Measurements from ENCODE around the gene MANSC1.
"Not testable (repeated sequence)": the region's sequence is repeated elsewhere in the genome, so short reads cannot be mapped to it uniquely, and the experiment has no call there.

MANSC1 gene

GRCh38 chr12:12331896-12332295, 18.1 kb downstream of the MANSC1 start:
- no peak for FAIRE-seq
- no peak for DNase-seq (ENCODE audit: extremely low spot score, insufficient read length, low read depth)

GRCh38 chr12:12331244-12331771, 18.7 kb downstream of the MANSC1 start:
- FAIRE-seq (no peak), DNase-seq (ENCODE audit: extremely low spot score, insufficient read length, low read depth) (no peak)

DNA sequence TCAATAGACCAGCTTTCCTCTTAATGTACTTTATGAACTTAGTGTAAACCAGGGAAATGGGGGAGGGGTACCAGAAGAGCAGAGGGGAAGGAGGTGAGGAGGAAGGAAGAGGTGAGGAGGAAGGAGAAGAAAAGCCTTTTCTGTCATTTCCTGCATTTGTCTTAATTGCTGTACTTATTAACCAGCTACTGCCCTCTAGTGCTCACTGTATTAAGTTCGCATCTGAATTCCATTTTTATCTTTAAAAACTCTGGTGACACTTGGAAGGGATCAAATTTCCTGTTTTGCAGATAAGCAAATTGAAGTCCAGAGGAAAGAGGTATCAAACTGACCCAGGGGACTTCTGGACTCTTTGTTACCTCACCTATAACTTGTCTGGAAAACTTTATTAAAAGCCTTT, 22.2 kb downstream of the MANSC1 start:
- peak; percentile 29 for DNase-seq (ENCODE audit: extremely low spot score, insufficient read length, low read depth)

GRCh38 chr12:12326262-12326661, 23.8 kb downstream of the MANSC1 start:
- no peak for FAIRE-seq
- no peak for DNase-seq (ENCODE audit: extremely low spot score, insufficient read length, low read depth)

More for the DNA sequence above, 22.2 kb downstream of the MANSC1 start:
- peak; percentile 84 for FAIRE-seq

GRCh38 chr12:12323591-12323990, 26.5 kb downstream of the MANSC1 start:
- FAIRE-seq: no peak
- no peak for DNase-seq (ENCODE audit: extremely low spot score, insufficient read length, low read depth)

DNA sequence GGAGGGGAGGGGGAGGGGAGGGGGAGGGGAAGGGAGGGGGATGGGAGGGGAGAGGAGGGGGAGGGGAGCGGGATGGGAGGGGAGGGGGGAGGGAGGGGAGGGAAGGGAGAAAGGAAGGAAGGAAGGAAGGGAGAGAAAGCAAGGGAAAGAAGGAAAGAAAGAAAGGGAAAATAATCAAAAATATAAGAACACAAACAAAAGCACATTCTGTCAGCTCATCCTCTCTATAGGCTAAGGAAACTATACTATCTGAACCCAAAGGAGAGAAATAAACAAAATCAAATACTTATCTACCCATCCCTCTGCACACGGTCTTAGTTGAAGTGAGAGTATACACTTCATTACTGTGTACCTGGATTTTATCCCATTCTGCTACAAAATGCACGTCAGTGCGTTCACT, 26.9 kb downstream of the MANSC1 start:
- DNase-seq (ENCODE audit: extremely low spot score, insufficient read length, low read depth): no peak
- no peak for FAIRE-seq

- FAIRE-seq (no peak), DNase-seq (ENCODE audit: extremely low spot score, insufficient read length, low read depth) (no peak)
Measured at GRCh38 chr12:12319451-12320183, 30.4 kb downstream of the MANSC1 start.

DNA sequence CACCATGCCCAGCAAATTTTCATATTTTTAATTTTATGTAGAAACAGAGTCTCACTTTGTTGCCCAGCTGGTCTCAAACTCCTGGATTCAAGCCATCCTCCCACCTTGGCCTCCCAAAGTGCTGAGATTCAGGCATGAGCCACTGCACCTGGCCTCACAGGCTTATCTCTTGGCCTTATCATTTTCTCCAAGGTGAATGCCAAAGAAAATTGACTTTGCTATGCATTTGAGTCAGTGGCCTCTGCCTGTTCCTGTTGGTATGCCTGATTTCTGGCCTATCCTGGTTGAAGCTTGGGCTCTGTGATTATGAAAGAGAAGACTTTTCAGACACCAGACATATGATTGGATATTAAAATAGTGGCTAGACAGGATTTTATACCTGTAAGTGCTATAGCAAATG, 34.2 kb downstream of the MANSC1 start:
- DNase-seq (ENCODE audit: extremely low spot score, insufficient read length, low read depth) (no peak), FAIRE-seq (no peak)

DNA sequence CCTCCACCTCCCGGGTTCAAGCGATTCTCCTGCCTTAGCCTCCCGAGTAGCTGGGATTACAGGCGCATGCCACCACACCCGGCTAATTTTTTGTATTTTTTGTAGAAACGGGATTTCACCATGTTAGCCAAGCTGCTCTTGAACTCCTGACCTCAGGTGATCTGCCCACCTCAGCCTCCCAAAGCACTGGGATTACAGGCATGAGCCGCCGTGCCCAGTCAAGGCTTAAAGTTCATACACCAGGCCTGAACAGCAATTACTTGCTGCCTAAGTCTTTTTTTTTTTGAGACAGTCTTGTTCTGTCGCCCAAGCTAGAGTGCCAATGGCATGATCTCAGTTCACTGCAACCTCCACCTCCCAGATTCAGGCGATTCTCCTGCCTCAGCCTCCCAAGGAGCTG, 39.3 kb downstream of the MANSC1 start:
- not testable (repeated sequence) for DNase-seq (ENCODE audit: extremely low spot score, insufficient read length, low read depth); FAIRE-seq

DNA sequence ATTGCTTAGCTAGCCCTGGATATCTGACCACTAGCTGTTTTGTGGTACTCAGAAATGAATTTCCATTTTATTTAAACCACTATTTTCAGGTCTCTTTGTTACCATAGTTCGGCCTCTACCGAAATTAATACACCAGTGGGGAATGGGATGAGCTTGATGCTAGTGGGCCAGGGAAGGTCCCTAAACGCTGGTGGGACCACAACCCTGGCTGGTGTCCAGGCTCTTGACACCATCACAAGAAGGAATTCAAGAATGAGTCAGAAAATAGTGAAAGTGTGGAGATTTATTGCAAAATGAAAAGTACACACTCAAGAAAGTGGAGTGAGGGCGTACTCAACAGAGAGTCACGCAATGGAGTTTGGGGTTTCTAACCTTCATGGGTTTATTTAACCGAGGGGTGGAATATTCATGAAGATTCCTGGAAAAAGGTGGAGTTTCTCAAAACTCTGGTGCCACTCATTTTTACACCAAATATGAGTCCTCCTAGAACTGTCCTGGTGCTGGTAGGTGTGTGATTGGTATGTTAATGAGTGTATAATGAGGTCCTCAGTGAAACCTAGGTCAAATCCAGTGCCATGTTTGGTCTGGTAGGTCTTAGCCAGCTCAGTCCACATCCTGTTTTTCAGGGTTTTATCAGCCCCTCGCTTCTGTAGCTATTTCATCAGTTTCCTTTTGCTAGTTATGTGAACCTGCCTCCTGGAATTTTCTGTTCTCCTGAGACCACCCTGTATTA, 44.3 kb downstream of the MANSC1 start:
- FAIRE-seq: no peak
- no peak for DNase-seq (ENCODE audit: extremely low spot score, insufficient read length, low read depth)

GRCh38 chr12:12302976-12303375, 47.1 kb downstream of the MANSC1 start:
- FAIRE-seq: no peak

DNA sequence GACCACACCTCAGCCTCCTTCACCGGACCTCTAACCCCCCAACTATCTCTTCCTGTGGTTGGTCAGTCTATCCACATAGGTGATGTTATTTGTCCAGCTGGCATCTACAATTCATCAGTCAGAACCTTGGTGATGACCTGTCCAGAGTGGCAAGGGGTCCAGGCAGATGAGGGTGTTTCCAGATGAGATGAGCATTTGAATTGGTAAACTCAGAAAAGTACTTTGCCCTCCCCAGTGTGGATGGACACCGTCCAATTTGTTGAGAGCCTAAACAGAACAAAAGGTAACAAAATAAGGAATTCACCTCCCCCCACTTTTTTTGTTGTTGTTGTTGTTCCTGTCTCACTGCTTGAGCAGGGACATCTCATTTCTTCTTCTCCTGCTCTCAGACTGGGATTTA, 48.9 kb downstream of the MANSC1 start:
- no peak for FAIRE-seq
- no peak for DNase-seq (ENCODE audit: extremely low spot score, insufficient read length, low read depth)

More at GRCh38 chr12:12302976-12303375, 47.1 kb downstream of the MANSC1 start:
- no peak for DNase-seq (ENCODE audit: extremely low spot score, insufficient read length, low read depth)

- DNase-seq (ENCODE audit: extremely low spot score, insufficient read length, low read depth) (no peak), FAIRE-seq (no peak)
Measured at GRCh38 chr12:12297201-12297830, 52.7 kb downstream of the MANSC1 start.

DNA sequence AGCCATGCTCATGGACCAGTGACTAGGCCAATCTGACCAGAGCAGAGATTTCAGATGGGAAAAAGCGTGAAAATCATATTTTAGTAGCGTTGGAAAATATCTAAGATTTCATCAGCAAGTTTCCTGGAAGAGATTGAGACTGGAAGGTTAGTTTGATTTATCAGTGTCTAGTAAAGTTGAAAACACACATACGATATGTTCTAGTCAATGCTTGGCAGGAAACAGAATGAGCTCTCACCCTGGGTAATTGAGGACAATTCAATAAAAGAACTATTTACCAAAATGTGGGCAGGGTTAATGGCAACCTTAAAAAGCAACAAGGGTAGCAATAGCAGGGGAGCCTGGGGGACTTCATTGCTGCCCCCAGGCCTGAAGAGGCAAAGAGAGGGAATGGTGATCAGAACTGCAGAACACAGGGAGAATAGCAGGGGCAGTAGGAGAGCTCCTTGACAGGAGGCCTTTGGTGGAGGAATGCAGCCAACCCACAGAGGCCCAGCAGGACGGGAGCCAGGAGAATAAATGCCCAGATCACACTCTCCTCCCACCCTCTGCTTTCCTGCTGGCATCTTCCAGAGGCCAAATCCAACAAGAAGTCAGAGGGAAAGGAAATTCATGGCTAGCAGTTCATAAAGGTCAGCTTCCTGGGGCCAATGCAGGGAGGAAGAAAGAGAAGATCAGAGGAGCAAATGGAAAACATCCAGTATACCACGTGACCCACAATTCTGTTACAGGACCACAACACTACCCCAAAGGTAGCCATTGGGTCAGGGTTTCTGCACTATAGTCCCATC, 55.6 kb downstream of the MANSC1 start:
- FAIRE-seq (no peak), DNase-seq (ENCODE audit: extremely low spot score, insufficient read length, low read depth) (no peak)

- DNase-seq (ENCODE audit: extremely low spot score, insufficient read length, low read depth) (no peak), FAIRE-seq (no peak)
Measured at GRCh38 chr12:12290206-12290605, 59.8 kb downstream of the MANSC1 start.

DNA sequence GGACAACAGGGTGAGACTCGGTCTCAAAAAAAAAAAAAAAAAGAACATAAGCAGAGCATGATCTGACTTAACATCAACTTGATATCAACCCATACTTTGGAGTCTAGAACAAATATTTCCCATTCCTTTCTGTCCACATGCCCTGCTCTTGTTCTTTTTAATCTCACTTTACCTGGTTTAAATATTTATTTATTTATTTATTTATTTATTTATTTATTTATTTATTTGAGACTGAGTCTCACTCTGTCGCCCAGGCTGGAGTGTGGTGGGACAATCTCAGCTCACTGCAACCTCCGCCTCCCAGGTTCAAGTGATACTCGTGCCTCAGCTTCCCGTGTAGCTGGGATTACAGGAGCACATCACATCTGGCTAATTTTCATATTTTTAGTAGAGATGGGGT, 63.6 kb downstream of the MANSC1 start:
- DNase-seq (ENCODE audit: extremely low spot score, insufficient read length, low read depth): no peak
- no peak for FAIRE-seq

- FAIRE-seq (peak; percentile 9), DNase-seq (ENCODE audit: extremely low spot score, insufficient read length, low read depth) (no peak)
Measured at GRCh38 chr12:12282761-12283425, 67.1 kb downstream of the MANSC1 start.

DNA sequence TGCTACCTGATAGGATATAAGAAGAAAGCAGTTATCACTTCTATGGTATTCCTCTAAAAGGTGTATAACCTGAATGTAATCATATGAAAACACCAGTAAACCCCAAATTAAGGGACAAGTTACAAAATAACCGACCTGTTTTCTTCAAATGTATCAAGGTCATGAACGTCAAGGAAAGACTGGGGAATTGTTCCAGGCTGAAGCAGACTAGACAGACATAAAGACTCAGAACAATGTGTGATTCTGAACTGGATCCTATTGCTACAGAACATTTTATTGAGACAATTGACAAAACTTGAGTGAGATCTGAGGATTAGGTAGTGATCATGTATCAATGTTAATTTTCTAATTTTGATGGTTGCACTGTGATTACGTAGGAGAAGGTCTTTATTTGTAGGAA, 67.8 kb downstream of the MANSC1 start:
- no peak for FAIRE-seq
- no peak for DNase-seq (ENCODE audit: extremely low spot score, insufficient read length, low read depth)

- DNase-seq (ENCODE audit: extremely low spot score, insufficient read length, low read depth): no peak
- no peak for FAIRE-seq
Measured at GRCh38 chr12:12281134-12281533, 68.9 kb downstream of the MANSC1 start.

DNA sequence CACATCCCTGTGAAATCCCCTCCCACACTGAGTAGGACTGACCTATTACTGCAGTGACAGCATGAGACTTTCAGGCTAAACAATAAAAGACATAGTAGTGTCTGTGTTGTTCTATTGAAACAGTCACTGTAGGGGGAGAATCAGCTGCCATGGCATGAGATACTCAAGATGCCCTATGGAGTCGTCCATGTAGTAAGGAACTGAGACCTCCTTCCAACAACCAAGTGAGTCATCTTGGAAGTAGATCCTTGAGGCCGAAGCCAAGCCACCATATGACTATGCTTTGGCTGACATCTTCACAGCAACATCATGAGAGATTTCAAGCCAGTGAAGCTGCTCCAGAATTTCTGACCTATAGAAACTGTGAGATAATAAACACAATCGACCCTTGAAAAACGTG, 71.1 kb downstream of the MANSC1 start:
- FAIRE-seq: no peak
- DNase-seq (ENCODE audit: extremely low spot score, insufficient read length, low read depth): no peak

All from GM18507 (cell line).